Measurements from ENCODE around the gene DUSP21. TPM values are rescaled to one million over a fixed set of nuclear protein-coding genes. Genes with fewer than 3 reads are reported as not detected.

The DUSP21 gene
- total RNA-seq, 1 donor from 2014 or later = not detected

DNA sequence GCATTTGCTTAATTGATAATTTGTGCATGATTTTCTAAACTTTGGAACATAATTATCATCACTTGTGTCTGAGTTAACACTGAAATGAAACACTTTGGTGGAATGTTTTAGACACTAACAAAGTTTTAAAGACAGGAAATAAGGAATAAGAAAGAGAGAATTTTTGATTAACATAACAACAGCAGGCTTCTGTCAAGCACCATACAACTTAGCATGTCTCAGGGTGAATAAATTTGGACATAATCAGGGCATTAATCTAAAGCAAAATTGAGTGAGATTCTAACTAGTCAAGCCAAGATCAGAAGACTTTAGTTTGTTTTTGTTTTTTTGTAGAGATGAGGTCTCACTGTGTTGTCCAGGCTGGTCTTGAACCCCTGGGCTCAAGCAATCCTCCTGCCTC, 28.1 kb upstream of the DUSP21 start:
- TF ChIP-seq EZH2 (IDR thresholded peaks at IDR 0.05) = no peak
- no peak for TF ChIP-seq EZH2phosphoT487 (IDR thresholded peaks at IDR 0.05)
- TF ChIP-seq, protein P1, sequence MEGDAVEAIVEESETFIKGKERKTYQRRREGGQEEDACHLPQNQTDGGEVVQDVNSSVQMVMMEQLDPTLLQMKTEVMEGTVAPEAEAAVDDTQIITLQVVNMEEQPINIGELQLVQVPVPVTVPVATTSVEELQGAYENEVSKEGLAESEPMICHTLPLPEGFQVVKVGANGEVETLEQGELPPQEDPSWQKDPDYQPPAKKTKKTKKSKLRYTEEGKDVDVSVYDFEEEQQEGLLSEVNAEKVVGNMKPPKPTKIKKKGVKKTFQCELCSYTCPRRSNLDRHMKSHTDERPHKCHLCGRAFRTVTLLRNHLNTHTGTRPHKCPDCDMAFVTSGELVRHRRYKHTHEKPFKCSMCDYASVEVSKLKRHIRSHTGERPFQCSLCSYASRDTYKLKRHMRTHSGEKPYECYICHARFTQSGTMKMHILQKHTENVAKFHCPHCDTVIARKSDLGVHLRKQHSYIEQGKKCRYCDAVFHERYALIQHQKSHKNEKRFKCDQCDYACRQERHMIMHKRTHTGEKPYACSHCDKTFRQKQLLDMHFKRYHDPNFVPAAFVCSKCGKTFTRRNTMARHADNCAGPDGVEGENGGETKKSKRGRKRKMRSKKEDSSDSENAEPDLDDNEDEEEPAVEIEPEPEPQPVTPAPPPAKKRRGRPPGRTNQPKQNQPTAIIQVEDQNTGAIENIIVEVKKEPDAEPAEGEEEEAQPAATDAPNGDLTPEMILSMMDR (IDR thresholded peaks at IDR 0.05) = no peak
- Mint-ChIP-seq H3K4me3 (no peak overlapping the region), H3K27ac (no peak overlapping the region), H3K4me1 (no peaks in the 10 kb centered on the region), H3K27me3 (ENCODE audit: insufficient read depth, low read depth) (no peaks in the 10 kb centered on the region), H3K9me3 (peaks cover 4% of the 10 kb centered on the region), H3K36me3 (no peaks in the 10 kb centered on the region)
- no peak overlapping the region for H3K4me2 ChIP-seq
- H3K4me3 ChIP-seq = no peak overlapping the region
- no peak overlapping the region for H2AFZ ChIP-seq (replicated peaks)
- H3K9ac ChIP-seq = no peak overlapping the region
- H3K36me3 ChIP-seq = no peaks in the 10 kb centered on the region
- peaks cover 2% of the 10 kb centered on the region for H3K9me3 ChIP-seq (ENCODE audit: low read depth)
- H3K79me2 ChIP-seq (ENCODE audit: low read depth) = no peaks in the 10 kb centered on the region
- no peak for DNase-seq (ENCODE audit: low spot score)
- H3F3A ChIP-seq (ENCODE audit: low read depth) = no peaks in the 10 kb centered on the region
- no peaks in the 10 kb centered on the region for H3K27me3 ChIP-seq
- no peaks in the 10 kb centered on the region for H3K4me1 ChIP-seq
- H3K27ac ChIP-seq = no peak overlapping the region
- H4K20me1 ChIP-seq (ENCODE audit: low read depth) = no peaks in the 10 kb centered on the region

DNA sequence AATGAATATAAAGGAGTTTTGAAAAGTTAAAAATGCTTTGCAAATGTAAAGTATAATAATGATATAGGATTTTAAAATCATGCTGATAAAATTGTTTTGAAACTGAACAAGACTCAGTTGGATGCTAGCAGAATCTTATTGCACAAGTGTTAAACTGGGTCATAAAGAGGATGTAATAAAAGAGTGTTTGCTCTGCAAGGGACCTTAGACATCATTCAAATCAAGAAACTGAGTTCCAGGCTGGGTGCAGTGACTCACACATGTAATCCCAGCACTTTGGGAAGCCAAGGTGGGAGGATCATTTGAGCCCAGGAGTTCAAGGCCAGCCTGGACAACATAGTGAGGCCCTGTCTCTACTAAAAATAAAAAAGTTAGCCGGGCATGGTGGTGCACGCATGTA, 27.5 kb upstream of the DUSP21 start:
- no peaks in the 10 kb centered on the region for H4K20me1 ChIP-seq (ENCODE audit: low read depth)
- H3K4me1 ChIP-seq = no peaks in the 10 kb centered on the region
- Mint-ChIP-seq H3K9me3 (peaks cover 4% of the 10 kb centered on the region), H3K27me3 (ENCODE audit: insufficient read depth, low read depth) (no peaks in the 10 kb centered on the region), H3K4me1 (no peaks in the 10 kb centered on the region), H3K27ac (no peak overlapping the region), H3K4me3 (no peak overlapping the region), H3K36me3 (no peaks in the 10 kb centered on the region)
- no peak overlapping the region for H3K9ac ChIP-seq
- no peaks in the 10 kb centered on the region for H3K36me3 ChIP-seq
- TF ChIP-seq EZH2 (IDR thresholded peaks at IDR 0.05) (no peak), EZH2phosphoT487 (IDR thresholded peaks at IDR 0.05) (no peak)
- TF ChIP-seq, protein P1 (IDR thresholded peaks at IDR 0.05) = no peak
- H3K4me3 ChIP-seq = no peak overlapping the region
- H2AFZ ChIP-seq (replicated peaks) = no peak overlapping the region
- DNase-seq (ENCODE audit: low spot score) = no peak
- H3K9me3 ChIP-seq (ENCODE audit: low read depth) = peaks cover 2% of the 10 kb centered on the region
- H3F3A ChIP-seq (ENCODE audit: low read depth) = no peaks in the 10 kb centered on the region
- no peaks in the 10 kb centered on the region for H3K79me2 ChIP-seq (ENCODE audit: low read depth)
- no peak overlapping the region for H3K4me2 ChIP-seq
- no peak overlapping the region for H3K27ac ChIP-seq
- no peaks in the 10 kb centered on the region for H3K27me3 ChIP-seq

DNA sequence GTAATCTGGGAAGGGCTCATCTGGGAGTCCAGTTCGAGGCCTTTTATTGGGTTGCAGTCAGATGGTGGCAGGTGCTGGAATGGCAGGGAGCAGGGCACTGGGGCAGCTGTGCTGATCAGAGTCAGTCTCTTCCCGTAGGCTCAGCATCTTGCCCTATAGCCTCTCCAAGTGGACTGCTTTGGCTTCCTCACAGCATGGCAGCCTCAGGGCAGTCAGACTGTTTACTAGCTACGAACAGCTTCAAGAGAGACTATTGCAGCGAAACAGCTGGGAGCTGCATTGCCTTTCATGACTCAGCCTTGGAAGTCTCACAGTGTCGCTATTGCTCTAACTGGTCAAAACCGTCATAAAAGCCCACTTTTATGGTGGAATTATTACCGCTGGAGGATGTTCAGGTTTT, 26.8 kb upstream of the DUSP21 start:
- Histone ChIP-seq H3K4me2 (no peak overlapping the region), H3K79me2 (ENCODE audit: low read depth) (no peaks in the 10 kb centered on the region), H3F3A (ENCODE audit: low read depth) (no peaks in the 10 kb centered on the region), H4K20me1 (ENCODE audit: low read depth) (no peaks in the 10 kb centered on the region), H2AFZ (replicated peaks) (no peak overlapping the region), H3K36me3 (no peaks in the 10 kb centered on the region), H3K9ac (no peak overlapping the region), H3K4me1 (no peaks in the 10 kb centered on the region), H3K4me3 (no peak overlapping the region), H3K9me3 (ENCODE audit: low read depth) (no peaks in the 10 kb centered on the region), H3K27me3 (no peaks in the 10 kb centered on the region), H3K27ac (no peak overlapping the region)
- TF ChIP-seq, protein P1 (IDR thresholded peaks at IDR 0.05) = no peak
- TF ChIP-seq EZH2 (IDR thresholded peaks at IDR 0.05) (no peak), EZH2phosphoT487 (IDR thresholded peaks at IDR 0.05) (no peak)
- H3K27me3 Mint-ChIP-seq (ENCODE audit: insufficient read depth, low read depth) = no peaks in the 10 kb centered on the region
- H3K9me3 Mint-ChIP-seq = peaks cover 6% of the 10 kb centered on the region
- H3K36me3 Mint-ChIP-seq = no peaks in the 10 kb centered on the region
- no peak overlapping the region for H3K4me3 Mint-ChIP-seq
- no peak overlapping the region for H3K27ac Mint-ChIP-seq
- no peaks in the 10 kb centered on the region for H3K4me1 Mint-ChIP-seq
- peak; percentile 1 for DNase-seq (ENCODE audit: low spot score)
